Tracheal epithelial cell (primary cell): ENCODE results near the gene MAGOH. TPM values are rescaled to one million over a fixed set of nuclear protein-coding genes. Genes with fewer than 3 reads are reported as not detected.

Experiments
- total RNA-seq: library from RNA; depleted of rRNA; stranded (reverse); fragments of >200 nt; gene quantifications from 2 replicates; pipeline ENCODE4 v1.2.1, GENCODE V29; 2014

The MAGOH gene
- total RNA-seq = 21.1 and 28.7 TPM in 2 replicates

GRCh38 chr1:53238197-53239155, at the start of gene MAGOH:
Gene MAGOH (minus strand): TSS chr1:53238518. CDS start chr1:53238448, 70 bp downstream.

GRCh38 chr1:53220171-53220961, 18.0 kb downstream of the MAGOH start, which contains the start of gene CZIB:
Gene CZIB (minus strand): TSS chr1:53220634. CDS start chr1:53220575, 59 bp downstream.

GRCh38 chr1:53196485-53197290, 41.6 kb downstream of the MAGOH start, which contains the start of gene CPT2:
Gene CPT2 (plus strand): TSS chr1:53196824. CDS start chr1:53196944, 120 bp downstream.

Other genes with a start within 250 kb of the MAGOH start
- gene PODN, start 176.3 kb downstream of the MAGOH start, total RNA-seq = 0.48 TPM in 1 of 2 replicates, not detected in the other
- not detected in 2 replicates for gene SLC1A7, start 95.9 kb downstream of the MAGOH start, total RNA-seq
- gene CPT2, start 41.7 kb downstream of the MAGOH start, total RNA-seq = 8.2 and 15.1 TPM in 2 replicates
- 36.0 and 36.9 TPM in 2 replicates for gene CZIB, start 17.9 kb downstream of the MAGOH start, total RNA-seq
- gene LRP8, start 89.6 kb upstream of the MAGOH start, total RNA-seq = 16.2 and 16.9 TPM in 2 replicates
- gene DMRTB1, start 220.9 kb upstream of the MAGOH start, total RNA-seq = not detected in 2 replicates